Brain pericyte (primary cell): Measurements from ENCODE around the gene TADA1.
A peak's percentile ranks its signal among the peaks of the same experiment; 100 is the strongest.

Experiments
- DNase-seq: peaks from one replicate; pipeline ENCODE4 v3.0.0-alpha.2; 2012; ENCODE audit warnings: low read depth, low spot score

TADA1 gene, protein sequence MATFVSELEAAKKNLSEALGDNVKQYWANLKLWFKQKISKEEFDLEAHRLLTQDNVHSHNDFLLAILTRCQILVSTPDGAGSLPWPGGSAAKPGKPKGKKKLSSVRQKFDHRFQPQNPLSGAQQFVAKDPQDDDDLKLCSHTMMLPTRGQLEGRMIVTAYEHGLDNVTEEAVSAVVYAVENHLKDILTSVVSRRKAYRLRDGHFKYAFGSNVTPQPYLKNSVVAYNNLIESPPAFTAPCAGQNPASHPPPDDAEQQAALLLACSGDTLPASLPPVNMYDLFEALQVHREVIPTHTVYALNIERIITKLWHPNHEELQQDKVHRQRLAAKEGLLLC

GRCh38 chr1:166875734-166876539, at the start of gene TADA1:
TSS of gene TADA1 (minus strand) at chr1:166876264. CDS start at chr1:166876233, 31 bp downstream.
- peak; percentile 89 for DNase-seq

DNA sequence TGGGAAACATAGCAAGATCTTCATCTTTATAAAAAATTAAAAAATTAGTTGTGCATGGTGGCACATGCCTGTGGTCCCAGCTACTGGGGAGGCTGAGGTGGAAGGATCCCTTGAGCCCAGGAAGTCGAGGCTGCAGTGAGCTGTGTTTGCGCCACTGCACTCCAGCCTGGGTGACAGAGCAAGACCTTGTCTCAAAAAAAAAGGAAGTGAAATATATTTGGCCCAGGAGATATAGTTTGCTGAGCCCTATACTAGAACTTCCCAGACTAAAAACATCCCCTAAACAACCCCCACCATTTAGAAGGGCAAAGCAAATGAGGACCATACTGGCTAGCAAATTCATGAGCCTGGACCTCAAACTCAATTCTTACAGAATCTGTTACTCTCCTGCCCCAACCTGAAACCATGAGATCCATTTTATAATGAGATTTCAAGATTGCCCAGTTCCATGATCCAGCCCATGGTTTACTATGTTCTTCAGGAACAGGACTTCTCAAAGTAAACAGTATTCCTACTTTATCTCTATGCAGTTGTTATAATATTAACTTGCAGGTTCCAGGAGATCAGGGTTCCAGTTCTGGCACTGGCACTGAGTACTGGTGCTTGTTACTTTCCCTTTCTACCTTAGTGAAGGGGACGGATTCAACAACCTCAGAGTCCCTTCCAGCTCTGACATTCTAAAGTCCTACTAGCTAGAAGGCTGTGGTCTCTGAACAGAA, 48.9 kb upstream of the TADA1 start:
- DNase-seq: no peak

DNA sequence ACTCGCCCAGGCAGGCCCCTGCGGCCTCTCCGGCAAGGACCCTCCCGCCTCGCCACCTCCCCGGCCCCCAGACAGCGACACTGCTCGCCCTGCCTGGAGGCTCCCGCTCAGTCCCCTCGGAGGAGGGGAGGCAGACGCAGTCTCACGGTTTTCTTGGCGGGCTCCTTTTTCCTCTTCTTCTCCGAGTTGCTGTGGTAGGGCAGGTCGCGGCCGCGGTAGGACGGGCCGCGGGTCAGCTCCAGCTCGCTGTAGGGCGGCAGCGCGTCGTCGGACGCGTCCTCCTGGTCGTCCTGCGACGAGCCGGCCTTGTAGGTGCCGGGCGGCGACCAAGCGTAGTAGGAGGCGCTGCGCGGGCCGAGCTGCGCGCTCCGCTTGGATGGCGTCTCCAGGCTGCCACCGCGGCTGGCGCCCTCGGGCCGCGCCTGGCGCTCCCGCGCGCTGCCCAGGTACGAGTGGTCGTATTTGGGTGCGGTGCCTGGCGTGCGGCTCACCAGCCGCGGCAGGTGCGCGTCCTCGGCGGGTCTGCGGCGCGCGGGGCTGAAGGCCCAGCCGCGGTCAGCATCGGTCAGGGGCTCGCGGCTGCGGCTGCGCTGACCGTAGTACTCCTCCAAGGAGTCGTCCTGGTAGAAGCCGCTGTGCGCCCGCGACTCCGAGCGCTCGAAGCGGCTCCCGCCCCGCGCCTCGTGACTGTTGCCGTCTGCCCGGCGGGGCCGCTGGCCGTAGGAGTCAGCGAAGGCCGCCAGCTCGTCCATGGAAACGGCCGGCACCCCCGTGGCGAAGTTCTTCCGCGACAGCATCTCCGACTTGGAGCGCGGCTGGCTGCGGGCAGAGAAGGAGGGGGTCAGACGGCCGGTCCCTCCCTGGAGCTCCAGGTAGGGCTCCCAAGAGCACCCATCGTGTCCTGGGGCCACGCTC, 44.8 kb upstream of the TADA1 start:
- no peak for DNase-seq

GRCh38 chr1:166918956-166919316, 42.9 kb upstream of the TADA1 start:
- no peak for DNase-seq

- no peak for DNase-seq
These were observed 42.3 kb upstream of the TADA1 start for GRCh38 chr1:166918088-166918955.

DNA sequence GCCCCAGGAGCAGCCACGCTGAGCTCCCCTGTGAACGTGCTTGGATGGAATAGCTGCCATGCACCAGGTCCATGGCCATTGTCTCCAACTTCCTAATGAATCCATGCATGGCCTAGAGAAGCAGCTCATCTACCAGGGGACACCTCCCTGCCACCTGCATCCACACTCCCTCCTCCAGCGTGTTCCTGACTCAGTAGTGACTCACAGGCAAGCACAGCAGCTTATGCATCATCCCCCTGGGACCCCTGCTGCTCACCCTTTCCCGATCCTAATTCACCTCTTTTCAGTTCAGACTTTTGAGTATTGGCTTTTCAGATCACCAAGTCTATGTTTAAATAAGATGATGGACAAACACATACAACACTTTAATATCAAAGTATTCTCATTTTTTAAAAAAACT, 39.9 kb upstream of the TADA1 start:
- peak; percentile 45 for DNase-seq

DNA sequence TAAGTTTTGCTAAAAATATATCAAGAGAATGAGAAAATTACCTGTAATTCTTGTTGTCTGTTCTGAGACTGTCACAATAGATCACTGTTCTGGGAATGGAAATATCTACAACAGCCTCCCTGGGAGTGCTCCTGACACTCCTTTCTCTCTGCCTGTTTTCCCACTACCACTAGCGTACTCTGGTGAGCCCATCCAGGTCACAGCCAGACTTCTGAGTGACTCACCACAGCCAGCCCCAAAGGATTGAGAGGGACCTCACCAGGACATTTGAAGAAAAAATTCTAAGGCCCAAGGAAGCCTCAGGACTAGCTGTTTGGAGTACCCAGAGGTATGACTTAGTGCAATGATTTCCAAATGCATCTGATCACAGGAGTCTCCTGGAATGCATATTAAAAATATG, 39.0 kb upstream of the TADA1 start:
- no peak for DNase-seq

DNA sequence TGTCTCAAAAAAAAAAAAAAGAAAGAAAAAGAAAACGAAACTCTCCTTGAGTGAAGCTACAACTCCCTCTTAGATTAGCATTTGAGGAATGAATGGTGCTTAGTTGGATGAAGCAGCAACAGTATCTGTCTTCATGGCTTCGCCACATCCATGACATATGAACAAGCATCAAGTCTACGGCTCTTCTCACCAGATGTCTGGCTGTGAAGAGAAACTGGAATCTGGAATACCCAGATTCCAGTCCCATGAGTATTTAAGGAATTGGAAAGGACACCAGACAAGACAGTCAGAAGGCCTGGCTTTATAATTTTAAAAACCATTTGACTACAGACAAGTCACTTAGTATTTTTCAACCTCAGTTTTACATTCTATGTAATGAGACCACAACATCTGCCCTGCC, 38.0 kb upstream of the TADA1 start:
- no peak for DNase-seq

DNA sequence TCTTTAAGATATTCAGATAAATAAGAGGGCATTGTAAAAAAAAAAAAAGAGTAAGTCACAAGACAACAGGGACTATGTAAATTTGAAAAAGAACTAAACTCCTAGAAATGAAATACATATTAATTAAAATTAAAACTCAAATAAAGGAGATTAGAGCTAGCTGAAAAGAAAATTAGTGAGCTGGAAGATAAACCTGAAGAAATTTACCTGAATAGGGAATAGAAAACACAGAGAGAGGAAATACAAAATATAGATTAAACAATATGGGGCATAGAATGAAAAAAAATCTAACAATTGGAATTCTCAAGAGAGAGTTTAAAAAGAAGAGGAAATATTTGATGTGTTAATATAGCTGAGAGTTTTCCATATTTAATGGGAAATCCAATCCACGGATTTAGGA, 35.6 kb upstream of the TADA1 start:
- no peak for DNase-seq

- peak; percentile 43 for DNase-seq
These were observed 34.4 kb upstream of the TADA1 start for GRCh38 chr1:166910396-166910994.

DNA sequence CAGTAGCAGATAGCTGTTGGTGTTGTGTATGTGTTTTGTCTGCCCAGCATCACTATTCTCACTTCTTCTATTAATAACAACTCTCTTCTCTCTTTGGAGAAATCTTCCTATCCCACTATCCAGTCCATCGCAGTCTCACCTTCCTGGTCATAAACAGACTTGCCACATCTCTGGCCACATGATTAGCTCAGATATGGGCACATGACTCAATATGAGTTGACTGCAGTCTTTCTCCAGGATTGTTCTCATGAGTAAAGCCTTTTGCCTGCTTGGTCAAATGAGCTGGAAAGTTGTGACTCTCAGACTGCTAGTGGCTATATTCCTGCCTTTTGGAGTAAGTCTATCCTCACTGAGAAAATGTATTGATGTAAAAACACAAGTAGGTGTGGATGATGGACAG, 32.9 kb upstream of the TADA1 start:
- no peak for DNase-seq

- DNase-seq: no peak
These were observed 31.7 kb upstream of the TADA1 start for GRCh38 chr1:166907763-166908162.

GRCh38 chr1:166907051-166907450, 31.0 kb upstream of the TADA1 start:
- DNase-seq: no peak

DNA sequence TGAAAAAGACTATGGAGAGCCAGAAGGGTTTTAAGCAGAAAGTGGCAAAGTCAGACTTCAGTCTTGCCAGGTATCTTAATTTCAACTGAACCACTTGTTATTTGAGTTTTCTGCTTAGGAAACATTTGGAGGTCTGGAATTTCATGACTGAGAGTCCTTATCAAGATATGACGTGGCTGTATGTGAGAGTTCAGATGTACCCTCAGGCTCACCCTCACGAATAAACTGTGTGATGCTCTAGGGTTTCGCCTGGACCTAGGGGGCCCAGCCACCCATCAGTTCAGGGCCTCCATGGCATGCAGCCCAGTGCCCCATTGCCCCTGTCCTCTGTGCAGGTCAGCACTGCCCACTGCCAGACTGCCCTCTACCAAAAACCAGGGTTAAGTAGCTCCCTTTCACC, 30.6 kb upstream of the TADA1 start:
- DNase-seq: no peak

GRCh38 chr1:166905900-166906299, 29.8 kb upstream of the TADA1 start:
- DNase-seq: no peak

DNA sequence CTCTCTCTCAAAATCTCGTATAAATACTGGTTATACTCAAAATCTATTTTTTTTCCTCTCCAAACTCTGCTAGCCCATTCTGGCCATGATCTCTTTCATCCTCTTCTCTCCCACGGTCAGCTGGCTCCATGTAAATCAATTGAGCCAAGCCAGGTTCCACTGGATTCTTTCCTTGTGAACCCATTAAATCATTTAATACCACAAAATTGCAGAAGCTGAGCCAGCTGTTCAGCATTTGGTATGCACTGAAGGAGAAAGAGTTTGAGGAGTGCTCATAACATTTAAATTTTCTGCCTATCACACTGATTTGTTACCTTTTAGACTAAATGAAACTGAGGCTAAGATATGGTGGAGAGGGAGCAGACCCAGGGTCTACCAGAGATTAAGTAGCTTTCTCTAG, 29.1 kb upstream of the TADA1 start:
- DNase-seq: no peak

DNA sequence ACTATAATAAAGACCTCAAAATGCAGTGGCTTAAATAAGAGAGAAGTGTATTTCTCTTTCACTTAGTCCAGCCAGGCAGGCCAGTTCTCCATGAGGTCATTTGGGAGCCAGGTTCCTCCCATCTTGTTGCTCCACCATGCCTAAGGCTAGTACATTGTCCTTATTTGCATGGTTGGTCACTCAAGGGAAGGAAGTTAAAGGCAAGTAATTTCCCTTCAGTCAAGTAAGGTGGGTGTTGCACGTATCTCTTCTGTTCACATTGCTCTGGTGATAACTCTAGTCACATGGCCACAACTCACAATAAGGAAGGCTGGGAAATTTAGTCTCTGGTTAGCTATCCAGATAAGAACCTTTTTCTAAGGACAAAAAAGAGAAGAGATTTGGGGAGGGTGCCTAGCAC, 27.2 kb upstream of the TADA1 start:
- no peak for DNase-seq

GRCh38 chr1:166902279-166902678, 26.2 kb upstream of the TADA1 start:
- no peak for DNase-seq

DNA sequence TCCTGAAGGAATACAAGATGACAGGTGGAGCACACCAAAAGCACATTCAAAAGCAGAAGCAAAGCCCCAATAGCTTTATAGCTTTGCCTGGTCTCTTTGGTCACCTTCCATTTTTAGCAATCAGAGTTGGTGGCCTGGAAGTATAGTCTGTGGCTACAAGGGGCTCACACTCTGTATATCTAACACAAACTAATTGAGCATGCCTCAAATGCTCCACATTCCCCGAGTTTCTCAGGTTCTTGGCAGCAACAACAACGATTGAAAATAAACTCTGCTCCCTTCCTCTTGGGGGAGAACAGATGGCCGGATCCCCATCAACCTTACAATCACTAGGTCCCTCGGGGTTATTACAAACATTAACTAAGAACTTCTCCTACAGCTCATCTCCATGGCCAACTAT, 24.9 kb upstream of the TADA1 start:
- no peak for DNase-seq

DNA sequence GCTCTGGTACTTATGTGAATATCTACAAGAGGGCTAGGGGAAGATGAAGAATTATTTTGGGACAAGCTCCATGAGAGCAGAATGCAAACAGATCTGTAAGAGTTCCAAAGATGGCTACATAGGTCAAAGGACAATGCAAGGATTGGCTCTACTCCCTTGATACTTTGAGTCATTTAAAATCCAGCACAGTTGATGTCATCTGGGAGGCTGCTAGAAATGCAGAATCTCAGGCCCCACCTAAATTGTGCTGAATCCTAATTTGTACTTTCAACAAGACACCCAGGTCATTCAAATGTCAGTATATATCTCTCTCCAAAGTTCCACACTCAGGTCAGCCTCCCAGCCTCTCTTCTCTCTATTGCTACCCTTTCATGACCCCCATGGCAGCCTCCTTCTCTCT, 23.7 kb upstream of the TADA1 start:
- no peak for DNase-seq
